GM19328 (cell line): ENCODE results near the gene NRXN3.

Experiments used
- ATAC-seq: cut with Tn5 transposase; IDR thresholded peaks from one replicate; pipeline ENCODE4 v1.9.1; 2021; ENCODE audit warnings: mild to moderate bottlenecking, moderate library complexity; ENCODE audit not compliant: unreplicated experiment

The NRXN3 gene

DNA sequence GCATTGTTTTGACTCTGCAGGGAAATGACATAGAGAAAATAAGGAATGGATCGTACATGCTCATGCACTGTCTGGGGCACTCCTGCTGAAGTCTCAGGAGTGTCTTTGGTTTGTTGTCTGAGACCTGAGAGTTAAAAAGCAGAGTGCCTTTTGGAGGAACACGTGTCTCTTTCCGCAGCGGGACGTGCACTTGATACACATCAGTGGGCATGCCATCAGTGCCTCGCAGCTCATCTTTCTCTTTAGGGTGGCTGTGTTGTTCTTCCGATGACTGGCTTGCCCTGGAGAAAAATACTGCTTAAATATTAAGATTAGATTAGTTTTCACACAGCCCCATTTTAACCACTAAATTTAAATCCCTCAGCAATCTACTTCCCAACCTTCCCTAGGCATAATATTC is 1205.2 kb downstream of the NRXN3 start:
- ATAC-seq: no peak

DNA sequence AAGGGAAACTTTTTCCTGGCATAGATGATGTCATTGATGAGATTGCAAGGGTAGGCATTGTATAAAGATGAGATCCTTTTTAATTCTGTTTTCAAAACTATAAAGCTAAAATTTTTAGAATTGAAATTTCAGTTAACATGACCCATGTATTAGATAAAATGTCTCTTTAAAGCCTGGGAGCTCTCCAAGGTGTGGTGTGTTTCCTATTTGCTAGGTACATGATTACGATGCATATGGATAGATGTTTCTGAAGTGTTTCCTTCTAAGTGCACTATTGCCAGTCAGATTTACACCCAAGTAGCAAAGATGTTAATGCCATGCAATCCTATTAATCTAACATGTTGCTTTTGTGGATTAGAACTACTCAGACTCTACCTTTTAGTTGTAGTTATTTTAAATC is 1206.4 kb downstream of the NRXN3 start:
- no peak for ATAC-seq

DNA sequence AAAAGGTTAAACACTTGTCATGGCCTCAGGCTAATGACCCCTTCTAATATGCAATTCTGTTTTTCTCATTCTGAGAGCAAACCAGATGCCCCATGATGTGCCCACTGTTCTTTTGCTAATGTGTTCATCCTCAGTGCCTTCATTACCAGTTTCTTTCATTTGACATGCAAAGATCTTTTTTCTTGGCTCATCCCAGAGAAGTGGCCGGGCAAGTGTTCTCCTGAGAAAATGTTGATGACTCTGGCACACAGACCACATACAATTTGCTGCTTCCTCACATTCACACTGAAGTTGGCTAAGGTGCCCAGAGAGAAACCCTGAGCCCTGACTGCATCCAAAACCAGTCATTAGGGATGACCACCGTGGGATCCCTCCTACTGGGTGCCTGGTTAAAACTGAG is 1207.8 kb downstream of the NRXN3 start:
- ATAC-seq: no peak

DNA sequence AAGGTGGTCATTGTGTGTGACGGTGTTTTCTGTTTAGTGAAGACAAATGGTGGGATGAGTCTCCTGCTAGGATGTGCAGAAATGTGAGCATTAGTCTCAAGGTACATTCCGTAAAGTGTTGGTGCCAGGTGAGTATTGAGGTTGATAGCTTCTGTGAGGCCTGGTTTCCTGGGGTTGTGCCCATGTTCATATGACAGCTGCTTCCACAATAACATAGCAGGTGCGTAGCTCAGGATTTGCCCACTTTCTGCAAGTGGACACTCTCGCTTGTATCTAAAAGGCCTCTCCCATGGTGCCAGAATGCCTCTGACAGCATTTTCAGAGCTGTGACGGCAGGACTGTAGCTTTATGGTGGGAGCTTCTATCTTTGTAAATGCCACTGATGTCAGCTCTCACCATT is 1209.1 kb downstream of the NRXN3 start:
- no peak for ATAC-seq

DNA sequence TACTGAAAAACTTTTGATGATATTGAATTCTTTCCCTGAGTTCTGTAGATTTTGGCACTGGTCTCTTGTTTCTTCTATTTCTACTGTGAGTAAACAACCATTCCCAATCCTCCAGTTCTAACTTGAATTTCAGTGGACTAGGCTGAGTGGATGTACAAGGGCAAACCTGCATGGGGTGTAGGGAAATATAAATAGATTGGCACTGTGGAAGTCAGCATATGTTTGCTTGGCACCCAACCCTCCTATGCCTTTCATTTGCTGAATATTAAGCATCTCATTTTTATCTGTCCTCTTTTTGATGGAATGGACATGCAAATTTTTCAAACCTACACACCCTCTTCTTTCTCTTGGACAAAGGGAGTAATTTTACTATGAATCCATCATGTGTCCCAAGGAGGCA is 1212.9 kb downstream of the NRXN3 start:
- no peak for ATAC-seq

DNA sequence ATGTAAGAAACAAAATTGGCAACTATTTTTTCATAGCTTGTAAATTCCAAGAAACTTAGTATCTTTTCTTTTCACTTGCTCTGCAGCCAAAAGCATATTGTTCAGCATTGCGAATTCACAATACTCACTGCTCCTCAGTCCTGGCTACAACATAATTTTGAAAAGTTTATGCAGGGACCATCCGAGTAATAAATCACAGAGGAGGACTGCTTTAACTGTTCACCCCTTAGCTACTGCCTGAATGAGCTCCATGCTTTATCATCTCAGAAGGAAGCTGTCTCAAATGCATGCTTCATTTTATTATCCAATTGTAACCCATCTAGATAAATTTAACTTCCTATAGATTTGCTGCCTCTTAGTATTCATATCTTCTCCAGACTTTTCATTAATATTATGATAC is 1213.3 kb downstream of the NRXN3 start:
- ATAC-seq: no peak

DNA sequence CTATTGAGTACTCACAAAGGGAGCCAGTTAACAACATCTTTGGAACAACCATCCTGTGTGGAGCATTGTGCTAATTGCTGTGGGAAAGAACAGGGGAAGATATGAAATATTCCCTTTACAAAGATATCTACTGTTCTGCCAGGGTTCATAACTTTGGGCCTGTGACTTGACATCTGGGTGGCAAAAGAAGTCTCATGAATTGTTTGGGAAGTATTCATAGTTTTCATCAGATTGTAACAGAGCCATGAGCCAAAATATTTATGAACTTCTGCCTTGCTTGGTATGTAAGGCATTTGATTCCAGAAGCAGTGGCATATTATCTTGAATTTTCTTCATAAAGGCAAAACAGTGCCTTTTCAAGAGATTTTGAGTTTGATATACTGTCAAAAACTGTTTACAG is 1224.9 kb downstream of the NRXN3 start:
- no peak for ATAC-seq

DNA sequence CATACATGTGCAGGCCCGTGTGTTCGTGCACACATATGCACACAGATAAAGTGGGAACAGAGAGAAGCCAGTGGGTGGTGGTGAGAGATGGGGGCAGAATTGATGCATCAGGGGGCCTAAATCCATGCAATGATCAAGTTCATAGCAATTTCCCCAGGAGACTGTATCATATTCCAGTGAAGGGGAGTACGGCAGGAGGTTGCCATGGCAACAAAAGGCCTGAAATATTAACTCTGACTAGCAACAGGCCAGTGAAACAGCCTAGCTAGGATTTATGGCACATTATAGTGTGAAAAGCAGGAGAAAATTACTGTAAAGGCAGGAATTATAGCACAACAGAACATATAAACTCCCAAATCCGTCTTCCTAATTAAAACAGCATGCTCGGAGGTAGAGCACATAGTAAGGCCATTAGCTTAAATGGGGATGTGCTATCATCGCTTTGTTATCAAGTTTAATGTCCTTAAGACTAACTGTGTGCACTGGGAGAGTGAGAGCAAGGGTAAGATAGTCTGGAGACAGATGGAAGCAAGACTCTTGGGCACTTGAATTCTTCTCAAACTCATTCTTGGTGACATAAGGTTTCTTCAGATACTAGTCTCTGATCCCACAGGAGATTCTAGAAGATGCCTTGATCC is 1234.8 kb downstream of the NRXN3 start:
- ATAC-seq: no peak

DNA sequence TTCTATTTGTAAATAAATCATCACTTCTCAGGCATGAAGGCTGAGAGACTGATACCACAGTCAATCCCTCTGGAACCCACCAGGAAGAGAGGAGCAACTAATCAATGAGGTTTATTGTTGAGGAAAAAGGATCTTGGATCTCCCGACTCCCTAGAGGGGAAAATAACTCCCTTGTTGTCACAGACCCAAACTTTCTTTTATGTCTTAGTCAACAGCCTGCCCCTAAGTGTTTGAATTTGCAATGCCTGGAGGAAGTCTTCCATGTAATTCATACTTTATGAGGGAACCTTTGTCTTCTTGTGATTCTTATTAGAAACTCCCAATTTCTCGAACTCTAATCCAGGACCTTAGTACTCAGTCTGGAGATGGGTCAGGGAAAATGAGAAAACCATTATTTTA is 1235.3 kb downstream of the NRXN3 start:
- no peak for ATAC-seq

DNA sequence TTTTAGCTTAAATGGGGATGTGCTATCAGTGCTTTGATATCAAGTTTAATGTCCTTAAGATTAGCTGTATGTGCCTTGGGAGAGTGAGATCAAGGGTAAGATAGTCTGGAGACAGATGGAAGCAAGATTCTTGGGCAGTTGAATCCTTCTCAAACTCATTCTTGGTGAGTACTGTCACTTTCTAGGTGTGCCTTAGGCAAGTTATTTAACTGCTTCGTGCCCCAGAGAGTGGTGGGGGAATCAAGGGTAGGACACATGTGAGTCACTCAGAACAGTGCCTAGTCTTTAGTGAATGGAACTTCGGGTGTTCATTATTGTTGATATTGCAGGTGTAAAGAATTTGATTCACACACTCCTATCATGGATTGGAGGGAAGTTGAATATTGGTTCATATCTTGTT is 1237.4 kb downstream of the NRXN3 start:
- ATAC-seq: no peak

DNA sequence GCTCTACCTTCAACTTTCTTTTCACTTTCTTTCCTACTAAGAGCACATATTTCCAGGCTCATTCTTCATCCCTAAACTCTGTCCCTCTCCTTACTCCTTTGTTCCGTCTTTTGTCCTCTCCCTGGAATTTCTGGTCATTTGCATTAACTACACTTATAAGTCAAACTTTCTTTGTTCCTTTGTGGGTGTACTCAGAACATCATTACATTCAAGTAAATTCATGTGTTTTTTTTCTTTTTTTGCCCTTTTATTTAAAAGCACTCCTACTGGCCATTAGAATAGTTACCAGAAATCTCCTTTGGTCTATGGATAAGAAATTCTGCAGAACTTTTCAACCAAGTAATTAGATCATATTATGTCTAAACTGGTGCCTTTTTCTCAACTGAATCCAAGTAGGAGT is 1238.5 kb downstream of the NRXN3 start:
- no peak for ATAC-seq

DNA sequence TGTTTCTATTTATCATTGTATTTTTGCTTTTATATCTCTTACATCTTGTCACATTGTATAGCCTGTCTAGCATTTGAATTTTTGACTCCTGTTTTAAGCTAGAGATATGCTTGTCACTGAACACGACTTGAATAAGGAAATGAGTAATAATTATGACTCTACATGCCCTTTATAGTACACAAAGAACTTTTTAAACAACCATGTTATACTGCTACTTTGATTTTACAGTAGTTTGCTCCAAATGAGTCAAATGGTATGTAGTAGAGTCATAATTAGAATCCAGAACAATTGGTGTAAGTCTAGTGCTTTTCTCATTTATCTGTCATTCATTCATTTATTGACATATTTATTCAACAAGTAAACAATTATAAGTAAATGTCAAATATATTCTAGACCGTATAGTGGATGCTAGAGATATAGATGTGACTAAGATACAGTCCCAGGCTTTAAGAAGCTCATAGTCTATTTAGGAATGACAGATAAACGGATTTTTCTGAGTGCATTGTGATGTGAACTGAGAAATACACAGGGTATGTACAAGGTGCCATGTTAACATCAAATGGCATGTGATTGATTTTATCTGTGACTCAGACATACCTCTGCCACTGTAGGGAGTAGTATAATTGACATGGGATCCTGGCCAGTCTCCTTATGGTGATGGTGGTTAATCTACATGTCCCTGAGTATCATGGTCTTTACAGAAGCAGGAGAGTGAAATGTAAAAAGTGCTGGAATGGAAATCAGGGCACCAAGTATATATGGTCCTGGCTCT is 1241.4 kb downstream of the NRXN3 start:
- ATAC-seq: no peak

DNA sequence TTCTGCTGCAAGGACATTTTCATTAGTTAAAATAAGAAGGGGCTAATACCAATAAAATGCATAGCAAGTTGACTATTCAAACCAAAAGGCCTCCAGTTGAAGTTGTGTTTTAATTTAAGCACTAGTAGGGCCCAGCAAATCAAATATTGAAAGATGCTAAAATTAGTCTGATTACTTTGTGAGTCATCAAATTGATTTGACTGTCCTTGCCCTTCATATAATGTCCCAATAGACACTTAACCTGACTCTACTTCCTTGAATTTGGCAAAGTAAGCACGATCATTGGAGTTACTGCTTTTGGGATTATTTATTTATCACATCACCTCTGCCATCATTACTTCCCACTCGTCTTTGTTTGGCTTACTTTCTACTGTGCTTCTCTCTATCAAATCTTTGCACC is 1242.6 kb downstream of the NRXN3 start:
- ATAC-seq: no peak

DNA sequence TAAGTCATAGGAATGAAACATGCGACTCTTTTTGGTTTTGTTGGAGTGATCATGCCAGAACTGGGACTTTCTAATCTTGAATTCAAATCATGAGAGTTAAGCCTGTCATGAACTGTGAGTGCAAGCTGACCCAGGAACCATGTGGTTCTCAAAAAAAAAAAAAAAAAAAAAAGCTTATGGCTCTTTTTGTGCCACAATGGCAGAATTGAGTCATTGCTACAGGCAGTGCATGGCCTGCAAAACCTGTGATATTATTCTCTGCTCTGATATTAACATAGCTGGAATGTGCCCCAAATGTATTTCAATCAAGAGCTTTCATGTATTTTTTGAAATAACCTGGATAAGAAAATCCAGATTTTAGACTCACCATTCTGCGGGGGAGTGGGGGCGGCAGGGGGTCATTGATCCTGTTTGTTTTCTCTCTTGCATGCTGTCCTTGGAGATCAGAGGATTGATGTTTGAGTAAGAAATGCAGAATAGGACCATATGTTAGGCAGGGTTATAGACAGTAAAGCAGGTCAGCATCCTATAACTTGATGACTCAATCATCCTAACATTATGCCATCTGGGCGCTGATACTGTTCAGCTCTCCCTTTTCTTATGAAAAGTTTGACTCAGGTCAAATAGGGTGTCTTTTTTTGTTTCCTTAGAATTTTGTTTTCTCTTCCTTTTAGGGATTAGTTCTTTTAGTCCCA is 1243.7 kb downstream of the NRXN3 start:
- no peak for ATAC-seq

DNA sequence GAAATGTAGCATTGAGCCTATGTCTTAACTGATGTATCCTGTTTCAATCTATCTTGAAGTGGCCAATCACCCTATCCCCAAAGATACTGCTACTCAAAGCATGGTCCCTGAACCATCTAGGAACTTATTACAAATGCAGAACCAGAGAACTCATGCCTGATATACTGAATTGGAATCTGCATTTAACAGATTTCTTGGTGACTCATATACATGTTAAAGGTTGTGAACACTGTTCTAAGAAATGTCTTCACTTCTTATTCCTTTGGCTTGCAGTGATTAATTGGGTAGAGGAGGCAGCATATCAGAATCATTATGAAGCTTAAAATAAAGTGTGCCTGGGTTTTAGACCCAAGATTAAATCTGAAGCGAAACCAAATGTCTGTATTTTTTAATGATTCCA is 1245.6 kb downstream of the NRXN3 start:
- no peak for ATAC-seq

DNA sequence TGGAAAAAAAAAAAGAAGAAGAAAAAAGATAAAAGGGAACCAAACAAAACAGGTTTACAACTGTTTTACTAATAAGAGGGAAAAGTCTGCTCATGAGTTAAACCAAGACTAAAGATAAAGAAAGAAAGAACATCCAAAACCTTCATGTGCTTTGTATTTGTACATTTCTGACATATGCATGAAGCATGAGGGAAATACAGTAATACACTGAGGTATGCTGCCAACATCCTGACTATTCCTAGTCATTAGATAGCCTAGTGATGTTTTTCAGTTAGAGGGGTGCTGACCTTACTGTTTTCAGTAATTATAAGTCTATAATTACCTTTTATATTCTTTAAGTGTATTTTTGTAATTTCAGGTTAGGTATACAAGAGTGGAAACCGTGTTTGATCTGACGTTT is 1247.8 kb downstream of the NRXN3 start:
- ATAC-seq: no peak

DNA sequence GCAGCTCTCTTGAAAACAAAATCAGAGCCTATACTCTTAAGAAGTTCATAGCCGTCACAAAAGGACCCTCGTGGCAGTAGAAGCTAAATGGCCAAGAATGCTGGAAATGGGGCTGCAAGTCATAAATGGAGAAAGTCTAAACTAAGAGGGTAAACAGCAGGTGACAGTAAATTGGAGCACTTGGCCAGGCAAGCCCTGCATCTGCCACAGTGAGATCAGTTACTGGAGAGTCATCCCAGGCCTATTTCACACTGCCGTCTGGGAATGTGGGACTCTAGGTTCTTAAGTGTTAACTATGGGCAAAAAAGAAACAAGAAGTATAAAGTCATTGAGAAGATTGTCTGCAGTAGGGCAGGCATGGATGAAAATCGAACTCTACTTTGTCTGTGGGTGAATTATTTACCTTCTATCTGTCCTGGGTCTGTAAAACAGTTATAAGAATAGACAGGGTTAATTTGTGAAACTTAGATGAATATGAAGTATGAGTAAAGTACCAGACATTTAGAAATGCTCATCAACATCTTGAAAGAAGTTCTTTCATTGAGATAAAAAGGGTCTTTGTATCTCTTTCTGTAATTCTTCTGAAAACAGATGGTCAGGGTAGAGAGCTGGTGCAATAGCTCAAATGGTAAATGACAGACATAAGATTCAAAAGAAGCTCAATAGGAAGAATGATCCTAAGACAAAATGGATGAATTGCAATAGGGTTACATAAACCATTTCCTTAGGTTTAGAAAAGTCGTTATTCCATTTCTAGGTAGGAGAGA is 1248.7 kb downstream of the NRXN3 start:
- no peak for ATAC-seq

DNA sequence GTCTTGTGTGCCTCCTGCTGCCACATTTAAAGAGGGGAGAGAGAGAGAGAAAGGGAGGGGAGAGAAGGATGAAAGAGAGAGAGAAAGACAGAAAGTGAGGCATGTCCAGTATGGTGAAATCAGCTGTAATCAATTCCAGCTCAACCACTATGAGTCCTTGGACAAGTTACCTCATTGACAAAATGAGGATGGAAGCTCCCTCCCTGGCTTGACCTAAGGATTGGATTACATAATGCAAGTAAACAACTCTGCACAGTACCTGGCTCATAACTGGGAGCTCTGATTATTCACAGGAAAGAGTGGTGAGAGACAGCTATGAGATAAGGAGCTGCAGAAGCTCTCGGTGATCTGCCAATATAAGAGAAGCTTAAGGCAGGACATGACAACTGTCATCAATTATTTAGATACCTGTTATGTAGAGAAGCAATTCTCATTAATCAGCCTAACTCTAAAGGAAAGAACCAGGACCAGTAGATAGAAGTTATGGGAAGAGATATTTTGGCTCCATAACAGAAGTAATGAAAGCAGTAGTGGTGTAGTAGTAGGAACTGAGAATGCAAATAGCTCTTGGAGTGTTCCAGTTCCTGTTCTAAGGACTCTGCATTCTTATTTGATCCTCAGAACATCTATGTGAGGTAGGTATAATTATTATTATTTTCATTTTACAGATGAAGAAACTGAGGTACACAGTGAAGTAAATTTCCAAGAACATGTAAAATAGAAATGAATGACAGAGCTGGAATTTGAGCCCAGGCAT is 1249.6 kb downstream of the NRXN3 start:
- ATAC-seq: no peak

DNA sequence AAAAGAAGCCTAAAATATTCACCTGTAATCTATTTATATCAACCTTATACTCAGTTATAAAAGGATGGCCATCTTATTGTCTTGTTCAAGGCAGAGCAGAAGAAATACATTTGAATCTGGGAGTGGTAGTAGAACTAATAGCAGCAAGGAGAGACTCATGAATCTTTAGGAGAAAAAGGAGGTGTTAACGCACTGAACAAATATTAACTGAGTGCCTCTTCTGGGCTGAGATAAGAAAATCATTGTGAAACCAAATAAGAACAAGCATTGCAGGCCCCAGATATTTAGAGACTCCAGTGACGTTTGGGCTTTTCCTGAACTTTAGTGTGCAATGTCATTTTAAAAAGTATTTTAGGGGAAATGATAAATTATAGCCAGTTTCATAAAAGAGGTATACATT is 1250.6 kb downstream of the NRXN3 start:
- ATAC-seq: no peak

DNA sequence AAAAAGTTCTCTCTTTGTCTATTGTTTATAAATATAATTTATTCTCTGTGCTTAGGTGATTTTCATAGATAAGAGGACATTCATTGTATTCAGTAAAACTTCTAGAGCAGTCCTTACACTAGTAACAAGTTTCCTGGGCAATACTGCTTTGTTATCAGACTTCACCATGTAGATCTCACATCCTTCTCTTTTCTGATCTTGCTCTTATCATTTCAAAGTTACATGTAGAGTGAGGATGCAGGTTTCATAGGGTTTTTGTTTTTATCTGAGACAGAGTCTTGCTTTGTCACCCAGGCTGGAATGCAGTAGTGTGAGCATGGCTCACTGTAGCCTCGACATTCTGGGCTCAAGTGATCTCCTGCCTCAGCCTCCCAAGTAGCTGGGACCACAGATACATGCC is 1251.6 kb downstream of the NRXN3 start:
- ATAC-seq: no peak

DNA sequence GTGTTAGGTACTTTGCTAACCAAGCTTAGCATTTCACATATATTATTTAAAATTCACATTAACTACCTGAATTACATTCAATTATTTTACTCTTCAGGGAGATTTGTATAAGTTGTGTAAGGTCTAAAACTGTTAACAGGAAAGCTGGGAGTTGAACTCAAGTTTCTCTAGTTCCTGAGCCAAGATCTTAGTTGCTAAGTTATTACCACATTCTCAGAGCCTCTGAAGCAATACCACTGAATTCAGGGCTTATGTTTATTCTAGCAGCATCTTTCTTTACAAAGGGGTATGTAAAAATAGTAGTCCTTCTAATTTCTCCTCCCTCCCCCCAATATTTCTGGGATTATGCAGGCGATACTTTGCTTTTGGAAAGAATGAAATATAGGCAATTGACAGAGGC is 1254.3 kb downstream of the NRXN3 start:
- ATAC-seq: no peak
